Measurements from ENCODE around the gene PPY.
"Not testable (repeated sequence)": the region's sequence is repeated elsewhere in the genome, so short reads cannot be mapped to it uniquely, and the experiment has no call there.

The PPY gene

GRCh38 chr17:43928609-43929008 lies 13.7 kb downstream of the PPY start:
- no peak for DNase-seq

GRCh38 chr17:43927929-43928328 lies 14.3 kb downstream of the PPY start:
- DNase-seq = not testable (repeated sequence)

GRCh38 chr17:43927060-43927864 lies 15.0 kb downstream of the PPY start:
- DNase-seq = no peak

GRCh38 chr17:43924558-43924957 lies 17.7 kb downstream of the PPY start:
- DNase-seq = no peak

GRCh38 chr17:43920500-43921095 lies 21.7 kb downstream of the PPY start:
- DNase-seq = no peak

- no peak for DNase-seq
Measured at GRCh38 chr17:43918026-43918389, 24.3 kb downstream of the PPY start.

- peak; percentile 44 for DNase-seq
Measured at GRCh38 chr17:43917348-43918025, 24.8 kb downstream of the PPY start.

GRCh38 chr17:43917016-43917347 lies 25.3 kb downstream of the PPY start:
- DNase-seq = no peak

GRCh38 chr17:43916385-43916784 lies 25.9 kb downstream of the PPY start:
- no peak for DNase-seq

- no peak for DNase-seq
Measured at GRCh38 chr17:43915559-43915958, 26.7 kb downstream of the PPY start.

- no peak for DNase-seq
Measured at GRCh38 chr17:43914451-43914850, 27.8 kb downstream of the PPY start.

GRCh38 chr17:43913584-43913983 lies 28.7 kb downstream of the PPY start:
- no peak for DNase-seq

GRCh38 chr17:43912635-43913304 lies 29.5 kb downstream of the PPY start:
- no peak for DNase-seq

GRCh38 chr17:43911904-43912303 lies 30.4 kb downstream of the PPY start:
- DNase-seq = no peak

- no peak for DNase-seq
Measured at GRCh38 chr17:43909537-43910231, 32.6 kb downstream of the PPY start.

- peak; percentile 56 for DNase-seq
Measured at GRCh38 chr17:43907998-43908721, 34.1 kb downstream of the PPY start.

GRCh38 chr17:43907425-43907981 lies 34.8 kb downstream of the PPY start, which contains the start of gene MPP2:
MPP2 (minus strand) TSS chr17:43907536; CDS start chr17:43904460, 3,076 bp downstream.
- peak; percentile 50 for DNase-seq

GRCh38 chr17:43906951-43907424 lies 35.3 kb downstream of the PPY start:
- no peak for DNase-seq

- DNase-seq = no peak
Measured at GRCh38 chr17:43905985-43906852, 36.1 kb downstream of the PPY start.

GRCh38 chr17:43905400-43905984 lies 36.8 kb downstream of the PPY start:
- DNase-seq = no peak
